Measurements from ENCODE around the gene IL27RA.

IL27RA gene

DNA sequence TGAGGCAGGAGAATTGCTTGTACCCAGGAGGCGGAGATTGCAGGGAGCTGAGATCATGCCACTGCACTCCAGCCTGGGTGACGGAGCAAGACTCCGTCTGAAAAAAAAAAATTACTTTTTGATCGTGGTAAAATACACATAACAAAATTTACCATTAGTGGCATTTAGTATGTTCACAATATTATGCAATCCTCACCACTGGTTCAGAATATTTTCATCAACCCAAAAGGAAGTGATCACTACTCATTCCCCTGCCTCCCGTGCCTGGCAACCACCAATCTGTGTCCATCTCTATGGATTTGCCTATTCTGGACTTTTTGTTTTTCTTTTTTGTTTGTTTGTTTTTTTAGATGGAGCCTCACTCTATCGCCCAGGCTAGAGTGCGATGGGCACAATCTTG lies 31.5 kb downstream of the IL27RA start:
- no peak for TF ChIP-seq SIN3A (IDR thresholded peaks at IDR 0.05; ENCODE audit: borderline replicate concordance, insufficient read depth, low read length)
- TF ChIP-seq, protein P1, sequence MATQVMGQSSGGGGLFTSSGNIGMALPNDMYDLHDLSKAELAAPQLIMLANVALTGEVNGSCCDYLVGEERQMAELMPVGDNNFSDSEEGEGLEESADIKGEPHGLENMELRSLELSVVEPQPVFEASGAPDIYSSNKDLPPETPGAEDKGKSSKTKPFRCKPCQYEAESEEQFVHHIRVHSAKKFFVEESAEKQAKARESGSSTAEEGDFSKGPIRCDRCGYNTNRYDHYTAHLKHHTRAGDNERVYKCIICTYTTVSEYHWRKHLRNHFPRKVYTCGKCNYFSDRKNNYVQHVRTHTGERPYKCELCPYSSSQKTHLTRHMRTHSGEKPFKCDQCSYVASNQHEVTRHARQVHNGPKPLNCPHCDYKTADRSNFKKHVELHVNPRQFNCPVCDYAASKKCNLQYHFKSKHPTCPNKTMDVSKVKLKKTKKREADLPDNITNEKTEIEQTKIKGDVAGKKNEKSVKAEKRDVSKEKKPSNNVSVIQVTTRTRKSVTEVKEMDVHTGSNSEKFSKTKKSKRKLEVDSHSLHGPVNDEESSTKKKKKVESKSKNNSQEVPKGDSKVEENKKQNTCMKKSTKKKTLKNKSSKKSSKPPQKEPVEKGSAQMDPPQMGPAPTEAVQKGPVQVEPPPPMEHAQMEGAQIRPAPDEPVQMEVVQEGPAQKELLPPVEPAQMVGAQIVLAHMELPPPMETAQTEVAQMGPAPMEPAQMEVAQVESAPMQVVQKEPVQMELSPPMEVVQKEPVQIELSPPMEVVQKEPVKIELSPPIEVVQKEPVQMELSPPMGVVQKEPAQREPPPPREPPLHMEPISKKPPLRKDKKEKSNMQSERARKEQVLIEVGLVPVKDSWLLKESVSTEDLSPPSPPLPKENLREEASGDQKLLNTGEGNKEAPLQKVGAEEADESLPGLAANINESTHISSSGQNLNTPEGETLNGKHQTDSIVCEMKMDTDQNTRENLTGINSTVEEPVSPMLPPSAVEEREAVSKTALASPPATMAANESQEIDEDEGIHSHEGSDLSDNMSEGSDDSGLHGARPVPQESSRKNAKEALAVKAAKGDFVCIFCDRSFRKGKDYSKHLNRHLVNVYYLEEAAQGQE (IDR thresholded peaks at IDR 0.05; ENCODE audit: insufficient read depth in 1 of 2, low read depth in 2 of 2, low read length in 2 of 2): no peak
- no peak for TF ChIP-seq FOXP2 (optimal IDR thresholded peaks at IDR 0.05; ENCODE audit: borderline replicate concordance, extremely low read depth, extremely low read length, insufficient read depth)
- no peak for TF ChIP-seq TAF1 (IDR thresholded peaks at IDR 0.05; ENCODE audit: borderline replicate concordance, insufficient read depth, low read length)
- TF ChIP-seq POLR2AphosphoS5 (IDR thresholded peaks at IDR 0.05; ENCODE audit: low read depth, low read length): no peak

DNA sequence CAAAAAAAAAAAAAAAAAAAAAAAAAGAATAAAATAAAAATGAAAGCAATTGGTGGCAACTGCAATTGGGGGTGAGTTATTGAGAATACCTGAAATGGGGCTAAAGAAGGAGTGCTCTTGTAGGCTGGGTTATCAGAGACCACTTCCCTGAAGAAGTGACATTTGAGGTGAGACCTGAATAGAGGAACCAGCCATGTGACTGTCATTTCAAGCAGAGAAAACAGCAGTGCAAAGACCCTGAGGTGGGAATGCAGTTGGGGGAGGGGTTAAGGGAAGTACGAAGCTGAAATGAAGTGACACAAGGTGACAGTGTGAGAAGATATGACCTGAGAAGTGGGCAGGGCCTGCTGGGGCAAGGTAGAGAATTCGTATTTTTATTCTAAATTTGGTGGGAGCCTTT lies 34.6 kb downstream of the IL27RA start:
- TF ChIP-seq TAF1 (IDR thresholded peaks at IDR 0.05; ENCODE audit: borderline replicate concordance, insufficient read depth, low read length) (no peak), SIN3A (IDR thresholded peaks at IDR 0.05; ENCODE audit: borderline replicate concordance, insufficient read depth, low read length) (no peak), POLR2AphosphoS5 (IDR thresholded peaks at IDR 0.05; ENCODE audit: low read depth, low read length) (no peak), FOXP2 (optimal IDR thresholded peaks at IDR 0.05; ENCODE audit: borderline replicate concordance, extremely low read depth, extremely low read length, insufficient read depth) (no peak)
- TF ChIP-seq, protein P1 (IDR thresholded peaks at IDR 0.05; ENCODE audit: insufficient read depth in 1 of 2, low read depth in 2 of 2, low read length in 2 of 2): no peak

DNA sequence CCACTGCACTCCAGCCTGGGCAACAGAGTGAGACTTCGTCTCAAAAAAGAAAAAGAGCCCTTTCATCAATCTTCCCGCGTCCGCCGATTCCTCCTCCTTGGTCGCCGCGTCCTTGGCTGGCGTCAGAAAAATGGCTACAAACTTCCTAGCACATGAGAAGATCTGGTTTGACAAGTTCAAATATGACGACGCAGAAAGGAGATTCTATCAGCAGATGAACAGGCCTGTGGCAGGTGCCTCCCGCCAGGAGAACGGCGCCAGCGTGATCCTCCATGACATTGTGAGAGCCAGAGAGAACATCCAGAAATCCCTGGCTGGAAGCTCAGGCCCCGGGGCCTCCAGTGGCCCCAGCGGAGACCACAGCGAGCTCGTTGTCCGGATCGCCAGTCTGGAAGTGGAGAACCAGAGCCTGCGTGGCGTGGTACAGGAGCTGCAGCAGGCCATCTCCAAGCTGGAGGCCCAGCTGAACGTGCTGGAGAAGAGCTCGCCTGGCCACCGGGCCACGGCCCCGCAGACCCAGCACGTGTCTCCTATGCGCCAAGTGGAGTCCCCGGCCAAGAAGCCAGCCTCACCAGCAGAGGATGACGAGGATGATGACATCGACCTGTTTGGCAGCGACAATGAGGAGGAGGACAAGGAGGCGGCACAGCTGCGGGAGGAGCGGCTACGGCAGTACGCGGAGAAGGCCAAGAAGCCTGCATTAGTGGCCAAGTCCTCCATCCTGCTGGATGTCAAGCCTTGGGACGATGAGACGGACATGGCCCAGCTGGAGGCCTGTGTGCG lies 38.9 kb downstream of the IL27RA start:
- TF ChIP-seq TAF1 (IDR thresholded peaks at IDR 0.05; ENCODE audit: borderline replicate concordance, insufficient read depth, low read length): no peak

DNA sequence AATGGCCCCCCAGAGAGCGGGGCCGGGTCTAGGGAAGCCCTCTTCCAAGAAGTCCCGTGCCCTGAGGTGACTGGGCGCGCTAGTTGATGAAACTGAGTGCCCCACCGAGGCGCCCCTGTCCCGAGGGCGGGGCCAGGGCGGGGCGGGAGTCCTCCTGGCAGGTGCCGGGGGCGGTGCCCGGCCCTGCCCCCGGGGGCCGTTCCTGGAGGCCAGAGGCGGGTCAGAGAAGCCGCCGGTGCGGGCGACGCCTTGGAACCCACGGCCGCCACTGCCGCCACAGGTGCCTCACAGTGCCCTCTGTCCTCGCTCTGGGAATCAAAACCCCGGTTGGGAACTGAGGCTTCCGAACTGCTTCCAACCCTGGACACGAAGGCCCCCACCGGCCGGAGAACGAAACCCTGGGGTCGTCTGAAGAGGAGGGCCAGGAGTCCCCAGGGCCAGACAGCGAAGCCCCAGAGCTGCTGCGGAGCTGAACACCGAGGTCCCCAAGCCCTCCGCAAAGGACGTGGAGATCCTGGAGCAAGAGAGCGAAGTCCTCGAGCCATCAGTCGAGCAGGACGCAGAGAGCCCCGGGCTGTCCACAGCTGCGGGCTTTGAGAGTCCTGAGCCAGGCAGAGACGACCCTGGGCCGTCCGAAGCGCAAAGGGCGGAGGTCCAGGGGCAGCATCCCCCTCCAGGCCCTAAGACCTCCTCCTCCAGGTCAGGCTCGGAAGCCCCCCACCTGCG lies 41.1 kb downstream of the IL27RA start, which contains the start of gene MISP3:
Gene MISP3 (plus strand): TSS at position 252 of the 726 bp plus-strand sequence. CDS start 524 bp downstream, outside the sequence.
- TF ChIP-seq POLR2AphosphoS5 (IDR thresholded peaks at IDR 0.05; ENCODE audit: low read depth, low read length): no peak
- no peak for TF ChIP-seq SIN3A (IDR thresholded peaks at IDR 0.05; ENCODE audit: borderline replicate concordance, insufficient read depth, low read length)
- TF ChIP-seq TAF1 (IDR thresholded peaks at IDR 0.05; ENCODE audit: borderline replicate concordance, insufficient read depth, low read length): no peak
- TF ChIP-seq, protein P1 (IDR thresholded peaks at IDR 0.05; ENCODE audit: insufficient read depth in 1 of 2, low read depth in 2 of 2, low read length in 2 of 2): no peak
- TF ChIP-seq FOXP2 (optimal IDR thresholded peaks at IDR 0.05; ENCODE audit: borderline replicate concordance, extremely low read depth, extremely low read length, insufficient read depth): no peak

DNA sequence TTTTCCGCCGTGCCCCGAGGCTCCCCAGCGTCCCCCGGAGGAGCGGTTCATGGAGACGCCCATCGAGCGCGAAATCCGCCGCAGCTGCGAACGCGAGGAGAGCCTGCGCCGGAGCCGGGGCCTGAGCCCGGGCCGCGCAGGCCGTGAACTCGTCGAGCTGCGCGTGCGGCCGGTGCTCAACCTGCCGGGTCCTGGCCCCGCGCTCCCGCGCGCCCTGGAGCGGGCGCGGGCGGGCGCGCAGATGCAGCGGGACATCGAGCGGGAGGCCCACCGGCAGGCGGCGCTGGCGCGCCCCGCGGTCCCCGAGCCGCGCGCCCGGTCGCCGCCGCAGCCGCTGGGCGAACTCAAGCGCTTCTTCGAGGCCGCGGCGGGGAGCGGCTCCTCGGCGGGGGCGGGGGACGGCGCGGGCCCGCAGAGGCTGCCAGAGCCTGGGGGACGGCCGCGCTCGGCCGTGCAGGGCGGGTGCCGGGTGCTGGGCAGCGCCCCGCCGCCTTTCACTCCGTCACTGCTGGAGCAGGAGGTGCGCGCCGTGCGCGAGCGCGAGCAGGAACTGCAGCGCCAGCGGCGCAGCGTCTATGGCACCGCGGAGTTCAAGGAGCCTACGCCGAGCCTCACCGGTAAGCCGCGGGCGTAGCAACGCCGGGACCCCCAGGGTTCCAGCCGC lies 41.8 kb downstream of the IL27RA start:
- TF ChIP-seq, protein P1 (IDR thresholded peaks at IDR 0.05; ENCODE audit: insufficient read depth in 1 of 2, low read depth in 2 of 2, low read length in 2 of 2): no peak
- peak; percentile 28 for TF ChIP-seq FOXP2 (optimal IDR thresholded peaks at IDR 0.05; ENCODE audit: borderline replicate concordance, extremely low read depth, extremely low read length, insufficient read depth)

Data from PFSK-1 (cell line).